CD4-positive, alpha-beta T cell (primary cell): ENCODE results near the gene TCEANC. TPM values are rescaled to one million over a fixed set of nuclear protein-coding genes. Genes with fewer than 3 reads are reported as not detected.
A peak's percentile ranks its signal among the peaks of the same experiment; 100 is the strongest.
"Not testable (repeated sequence)": the region's sequence is repeated elsewhere in the genome, so short reads cannot be mapped to it uniquely, and the experiment has no call there.

Experiments
- ATAC-seq: fragments of 200-7000 bp; cut with Tn5 transposase; one replicate; pipeline ENCODE4 v1.10.0; 2022; ENCODE audit warnings: mild to moderate bottlenecking; ENCODE audit not compliant: poor library complexity
- CTCF ChIA-PET: fragments of 350-600 bp; sonication (Branson Sonifier 250); formaldehyde crosslinking; loops from one replicate; lab custom pipeline; 2021; ENCODE audit warnings: antibody characterized with exemption, inconsistent platforms; lab: Charles Lee
- POLR2A ChIA-PET: fragments of 350-600 bp; sonication (Branson Sonifier 250); formaldehyde crosslinking; loops from one replicate; lab custom pipeline; 2021; ENCODE audit warnings: antibody characterized with exemption, inconsistent platforms; lab: Charles Lee
- DNase-seq, 14 experiments: peaks; one replicate each; pipeline ENCODE4 v3.0.0-alpha.2; 2013 to 2020; ENCODE audit warnings: mixed read lengths in 2 of 14
- H3K27ac ChIP-seq, 2 donors: one replicate each; pipeline versions ENCODE4 v1.5.1 to v1.7.0; 2013; ENCODE audit warnings: low read length in 2 of 2, low read depth in 1 of 2, mild to moderate bottlenecking in 1 of 2
- H3K27me3 ChIP-seq, 2 experiments: 1 replicate in 1 of 2; 2 replicates in 1 of 2; pipeline versions ENCODE4 v1.6.1 to v1.7.0; 2013; ENCODE audit warnings: low read length in 2 of 2, control low read depth in 1 of 2, mild to moderate bottlenecking in 1 of 2, moderate library complexity in 1 of 2; ENCODE audit not compliant: insufficient read depth in 2 of 2, control insufficient read depth in 1 of 2
- H3K36me3 ChIP-seq: one replicate; pipeline ENCODE4 v1.6.1; 2013; ENCODE audit warnings: low read length, control low read depth; ENCODE audit not compliant: insufficient read depth
- H3K4me1 ChIP-seq: one replicate; pipeline ENCODE4 v1.6.1; 2013; ENCODE audit warnings: low read length, control low read depth; ENCODE audit not compliant: insufficient read depth
- H3K4me3 ChIP-seq: one replicate; pipeline ENCODE4 v1.5.1; 2013; ENCODE audit warnings: mild to moderate bottlenecking, low read length, moderate library complexity
- H3K9me3 ChIP-seq, 2 experiments: 1 replicate in 1 of 2; 2 replicates in 1 of 2; pipeline versions ENCODE4 v1.6.1 to v1.7.0; 2013; ENCODE audit warnings: low read length in 2 of 2, mild to moderate bottlenecking in 2 of 2, control low read depth in 1 of 2, moderate library complexity in 1 of 2; ENCODE audit not compliant: control insufficient read depth in 1 of 2, insufficient read depth in 1 of 2
- H3K27ac Mint-ChIP-seq: one replicate; pipeline ENCODE4 v1.8.0; 2020; ENCODE audit warnings: mixed read lengths
- H3K27me3 Mint-ChIP-seq: one replicate; pipeline ENCODE4 v1.8.0; 2021; ENCODE audit warnings: mixed read lengths
- H3K36me3 Mint-ChIP-seq: one replicate; pipeline ENCODE4 v1.8.0; 2021; ENCODE audit warnings: low read depth, mixed read lengths
- H3K4me1 Mint-ChIP-seq: one replicate; pipeline ENCODE4 v1.8.0; 2021; ENCODE audit warnings: low read depth, mixed read lengths
- H3K4me3 Mint-ChIP-seq: one replicate; pipeline ENCODE4 v1.8.0; 2020; ENCODE audit warnings: mild to moderate bottlenecking, mixed read lengths
- H3K9me3 Mint-ChIP-seq: one replicate; pipeline ENCODE4 v1.8.0; 2020; ENCODE audit warnings: mixed read lengths
- CTCF ChIP-seq: fragments of 200-600 bp; IDR thresholded peaks from one replicate; pipeline ENCODE4 v1.8.0; 2022; ENCODE audit warnings: antibody characterized with exemption, mild to moderate bottlenecking
- intact Hi-C, 2 experiments: fragments of 100-400 bp; cut with DNase I in 1 of 2; cut with micrococcal nuclease in 1 of 2; formaldehyde crosslinking; loops; one replicate each; pipeline versions ENCODE4 v1.15.1 to v1.9.0; 2023 to 2025; cut with DNase I, micrococcal nuclease
- total RNA-seq, 174 experiments: library from RNA in 2 of 174; stranded (reverse) in 2 of 174; gene quantifications; one replicate each; pipeline ENCODE4 v1.2.3 and lab custom pipeline; 2021 to 2026

Gene TCEANC
- total RNA-seq, 2 experiments from 2014 or later: 6.5 to 8.3 TPM

DNA sequence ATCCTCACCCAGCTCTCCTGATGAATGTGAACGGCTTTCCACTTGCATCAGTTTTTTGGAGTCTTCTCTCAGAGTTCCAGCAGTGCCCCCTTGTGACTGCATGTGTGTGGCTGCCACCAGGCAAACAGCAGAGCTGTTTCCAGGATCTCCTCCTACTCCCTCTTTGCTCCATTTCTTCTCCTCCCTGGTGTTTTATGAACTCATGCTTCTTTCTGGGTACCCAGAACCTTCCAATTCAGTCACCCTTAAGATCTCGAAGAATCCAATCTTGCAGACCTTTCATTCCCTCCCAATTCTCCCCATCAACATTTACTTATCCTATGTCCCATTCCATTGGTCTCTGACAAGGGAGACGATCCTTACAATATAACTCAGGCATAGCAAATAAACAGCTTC is 6.8 kb upstream of the TCEANC start:
- POLR2A ChIA-PET: no interaction called here
- Histone ChIP-seq H3K4me1 (no peaks in the 10 kb centered on the region), H3K9me3 (no peaks in the 10 kb centered on the region), H3K27ac (no peak overlapping the region), H3K27me3 (no peaks in the 10 kb centered on the region), H3K36me3 (no peaks in the 10 kb centered on the region), H3K4me3 (no peak overlapping the region)
- CTCF ChIA-PET: interaction anchor here (1.0 to 1.1 kb wide), 2 partner anchors 697 to 831 kb away, joined by 3 read pairs; no protein-coding TSS in a partner anchor
- Mint-ChIP-seq H3K4me1 (peaks cover 11% of the 10 kb centered on the region), H3K27ac (no peak overlapping the region), H3K36me3 (no peaks in the 10 kb centered on the region), H3K9me3 (no peaks in the 10 kb centered on the region), H3K27me3 (no peaks in the 10 kb centered on the region), H3K4me3 (no peak overlapping the region)
- TF ChIP-seq CTCF: no peak
- intact Hi-C loops: loop anchor here in 1 of 2 experiments (5.0 to 10.0 kb wide), 2 partner anchors 699 to 831 kb away; no protein-coding TSS in a partner anchor
- DNase-seq (peak in 11 of 14 experiments; percentile 2 to 52 (median 19)), ATAC-seq (no peak)

DNA sequence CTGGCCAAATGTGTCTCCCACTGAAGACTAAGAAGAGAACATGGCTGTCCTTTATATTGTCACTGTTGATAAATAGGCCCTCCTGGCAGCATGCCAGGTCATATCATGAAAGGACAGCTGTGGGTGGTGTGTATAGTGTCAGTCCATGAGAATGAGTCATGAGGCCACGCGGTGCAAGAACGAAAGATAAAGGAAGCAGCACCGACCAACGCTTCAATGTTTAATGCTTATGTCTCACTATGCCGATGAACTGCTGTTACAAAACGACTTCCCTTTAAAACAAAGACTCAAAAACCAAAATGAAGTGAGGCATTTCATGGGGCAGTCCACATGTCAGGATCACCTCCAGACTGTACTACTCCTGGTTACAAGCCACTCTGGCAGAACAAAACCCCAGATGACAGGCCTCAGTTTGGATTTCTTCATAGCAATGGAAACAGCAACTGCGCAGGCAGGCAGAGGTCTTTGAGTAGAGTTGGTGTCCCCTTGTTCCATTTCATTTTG is 5.2 kb upstream of the TCEANC start:
- Histone ChIP-seq H3K27me3 (no peaks in the 10 kb centered on the region), H3K36me3 (no peaks in the 10 kb centered on the region), H3K4me1 (peaks cover 6% of the 10 kb centered on the region), H3K27ac (no peak overlapping the region), H3K4me3 (no peak overlapping the region), H3K9me3 (no peaks in the 10 kb centered on the region)
- no peak for TF ChIP-seq CTCF
- no peaks in the 10 kb centered on the region for H3K27me3 Mint-ChIP-seq
- ATAC-seq: peak; percentile 71
- H3K27ac Mint-ChIP-seq: peak overlapping the region; percentile 67
- ChIA-PET CTCF (no interaction called here), POLR2A (no interaction called here)
- intact Hi-C loops: loop anchor here in 1 of 2 experiments (2.0 to 10.0 kb wide), 3 partner anchors 141 to 833 kb away; no protein-coding TSS in a partner anchor
- H3K4me3 Mint-ChIP-seq: no peak overlapping the region
- DNase-seq: peak; percentile 9 to 78 (median 46)
- H3K4me1 Mint-ChIP-seq: peaks cover 12% of the 10 kb centered on the region
- no peaks in the 10 kb centered on the region for H3K36me3 Mint-ChIP-seq
- no peaks in the 10 kb centered on the region for H3K9me3 Mint-ChIP-seq

DNA sequence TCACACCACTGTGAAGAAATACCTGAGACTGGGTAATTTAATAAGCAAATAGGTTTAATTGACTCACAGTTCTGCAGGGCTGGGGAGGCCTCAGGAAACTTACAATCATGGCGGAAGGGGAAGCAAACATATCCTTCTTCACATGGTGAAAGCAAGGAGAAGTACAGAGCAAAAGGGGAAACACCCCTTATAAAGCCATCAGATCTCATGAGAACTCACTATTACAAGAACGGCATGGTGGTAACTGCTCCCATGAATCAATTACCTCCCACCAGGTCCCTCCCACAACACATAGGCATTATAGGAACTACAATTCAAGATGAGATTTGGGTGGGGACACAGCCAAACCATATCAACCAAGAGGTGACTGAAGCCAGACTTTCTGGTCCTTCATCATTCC is 4.6 kb upstream of the TCEANC start:
- H3K36me3 Mint-ChIP-seq, H3K9me3 Mint-ChIP-seq, H3K27me3 ChIP-seq, H3K27ac ChIP-seq, ATAC-seq, H3K4me3 ChIP-seq, H3K4me3 Mint-ChIP-seq, H3K9me3 ChIP-seq, POLR2A ChIA-PET, H3K27me3 Mint-ChIP-seq, H3K36me3 ChIP-seq, H3K4me1 ChIP-seq, CTCF ChIA-PET: not testable (repeated sequence)
- Mint-ChIP-seq H3K4me1 (peaks cover 14% of the 10 kb centered on the region), H3K27ac (peak overlapping the region; percentile 67)
- peak in 1 of 14 experiments; percentile 24 for DNase-seq
- intact Hi-C loops: loop anchor here in 1 of 2 experiments (2.0 to 10.0 kb wide), 3 partner anchors 142 to 834 kb away; no protein-coding TSS in a partner anchor
